DLD1 (cell line): Measurements from ENCODE around the gene SELENBP1.

Source experiments
- in situ Hi-C: cut with HindIII; loops from 2 replicates; pipeline ENCODE4 v1.10.0; 2017; ENCODE audit warnings: low sequenced_read_pairs

The SELENBP1 gene

GRCh38 chr1:151346082-151346768 lies 26.3 kb downstream of the SELENBP1 start:
- in situ Hi-C loops: no loop called here

DNA sequence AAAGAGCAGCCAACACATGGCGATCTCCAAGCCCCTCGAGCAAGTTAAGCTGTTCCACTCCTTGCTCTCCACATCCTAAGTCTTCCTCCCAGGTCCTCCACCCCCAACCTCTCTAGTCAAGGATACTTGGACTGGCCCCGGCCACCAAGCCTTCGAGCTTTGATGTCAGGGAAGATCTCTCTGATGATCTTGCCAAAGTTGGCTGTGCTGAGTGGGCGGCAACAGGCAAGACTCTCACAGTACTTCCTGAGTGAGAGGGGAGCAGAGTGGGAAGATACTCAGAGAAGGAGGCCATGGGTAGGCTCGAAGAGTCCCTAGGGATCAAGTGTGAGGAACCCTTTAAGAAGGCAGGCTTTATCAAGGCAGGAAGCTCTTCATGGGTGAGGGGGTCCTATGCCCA lies 28.2 kb downstream of the SELENBP1 start:
- in situ Hi-C loops: no loop called here

- in situ Hi-C loops: no loop called here
Measured at GRCh38 chr1:151343587-151343986, 28.9 kb downstream of the SELENBP1 start.

- in situ Hi-C loops: no loop called here
Measured at GRCh38 chr1:151342569-151342968, 29.9 kb downstream of the SELENBP1 start.

DNA sequence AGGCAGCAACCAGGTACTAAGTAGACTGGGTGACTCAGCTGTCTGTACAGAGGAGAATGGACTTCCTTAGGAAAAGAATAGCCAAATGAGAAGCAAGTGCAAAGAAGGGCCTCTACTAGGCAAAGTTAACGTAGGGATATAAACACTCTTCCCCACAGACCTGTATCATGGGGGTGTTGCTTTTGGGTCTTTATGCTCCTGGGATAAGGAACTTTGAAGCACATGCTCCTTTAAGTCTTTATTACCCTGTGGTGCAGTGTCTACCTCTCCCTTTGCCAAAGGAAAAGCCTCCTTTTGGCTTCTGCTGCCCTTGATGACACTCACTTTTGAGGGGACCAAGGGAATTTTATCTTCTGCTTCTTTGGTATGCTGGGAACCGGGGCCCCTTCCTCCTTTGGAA lies 30.5 kb downstream of the SELENBP1 start:
- in situ Hi-C loops: no loop called here

- in situ Hi-C loops: no loop called here
Measured at GRCh38 chr1:151340870-151341754, 31.4 kb downstream of the SELENBP1 start.

DNA sequence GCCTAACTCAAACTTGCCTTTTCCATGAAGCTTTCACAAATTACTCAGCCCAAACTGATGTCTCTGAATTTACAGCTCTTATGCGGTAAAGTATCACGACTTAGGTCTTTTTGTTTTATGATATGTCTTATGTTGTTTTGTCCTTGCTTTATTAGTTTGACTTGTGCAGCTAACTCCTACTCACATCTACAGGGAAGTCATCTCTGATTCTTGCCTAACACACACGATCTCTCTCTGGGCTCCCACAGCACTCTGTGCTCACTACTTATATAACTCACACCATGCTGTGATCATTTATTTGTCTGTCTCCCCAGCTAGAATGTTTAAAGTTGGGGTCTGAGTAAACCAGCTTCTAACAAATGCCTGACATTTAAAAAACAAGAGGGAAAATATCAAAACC lies 35.9 kb downstream of the SELENBP1 start:
- in situ Hi-C loops: no loop called here

- in situ Hi-C loops: no loop called here
Measured at GRCh38 chr1:151334822-151335221, 37.7 kb downstream of the SELENBP1 start.

- in situ Hi-C loops: no loop called here
Measured at GRCh38 chr1:151327903-151328674, 44.4 kb downstream of the SELENBP1 start.

- in situ Hi-C loops: no loop called here
Measured at GRCh38 chr1:151327223-151327902, 45.1 kb downstream of the SELENBP1 start, which contains the start of gene PI4KB. TSS of gene PI4KB (minus strand) at chr1:151327416. CDS start at chr1:151316481, 10,935 bp downstream.

GRCh38 chr1:151326619-151327222 lies 45.8 kb downstream of the SELENBP1 start:
- in situ Hi-C loops: no loop called here

DNA sequence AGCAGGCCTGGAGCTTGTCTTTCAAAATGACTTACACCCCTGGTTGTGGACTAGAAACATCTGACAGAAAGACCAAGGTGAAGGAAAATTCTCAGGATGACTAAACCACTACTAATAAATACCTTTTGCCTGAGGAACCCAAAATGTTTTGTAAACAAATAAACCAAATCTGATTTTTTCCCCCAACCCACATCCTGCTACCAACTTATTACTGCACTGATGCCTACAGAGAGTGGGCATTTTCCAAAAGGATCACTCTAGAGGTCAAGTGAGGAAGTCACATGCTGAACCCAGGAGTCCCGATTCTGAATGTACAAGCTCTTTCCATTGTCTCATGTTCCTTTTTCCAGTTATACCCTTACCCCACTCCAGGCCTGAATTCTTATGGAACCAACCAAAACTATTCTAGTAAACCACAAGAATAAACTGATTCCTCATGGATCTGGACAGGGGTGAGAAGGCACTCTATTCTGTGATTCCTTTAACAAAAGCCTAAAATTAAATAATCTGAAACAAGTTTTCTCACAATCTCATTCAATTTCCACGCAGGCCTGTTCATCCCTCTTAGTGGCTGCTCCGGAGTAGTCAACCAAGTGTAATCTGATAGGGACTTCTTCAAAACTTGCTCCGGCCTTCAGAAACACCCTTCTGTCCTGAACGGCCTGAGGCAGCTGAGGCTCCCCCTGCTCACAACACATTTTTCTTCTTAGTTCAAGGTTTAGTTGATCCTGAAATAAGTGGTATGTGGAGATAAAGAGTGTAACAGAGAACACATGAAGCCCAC lies 46.7 kb downstream of the SELENBP1 start:
- in situ Hi-C loops: no loop called here

- in situ Hi-C loops: no loop called here
Measured at GRCh38 chr1:151325231-151325630, 47.3 kb downstream of the SELENBP1 start.

DNA sequence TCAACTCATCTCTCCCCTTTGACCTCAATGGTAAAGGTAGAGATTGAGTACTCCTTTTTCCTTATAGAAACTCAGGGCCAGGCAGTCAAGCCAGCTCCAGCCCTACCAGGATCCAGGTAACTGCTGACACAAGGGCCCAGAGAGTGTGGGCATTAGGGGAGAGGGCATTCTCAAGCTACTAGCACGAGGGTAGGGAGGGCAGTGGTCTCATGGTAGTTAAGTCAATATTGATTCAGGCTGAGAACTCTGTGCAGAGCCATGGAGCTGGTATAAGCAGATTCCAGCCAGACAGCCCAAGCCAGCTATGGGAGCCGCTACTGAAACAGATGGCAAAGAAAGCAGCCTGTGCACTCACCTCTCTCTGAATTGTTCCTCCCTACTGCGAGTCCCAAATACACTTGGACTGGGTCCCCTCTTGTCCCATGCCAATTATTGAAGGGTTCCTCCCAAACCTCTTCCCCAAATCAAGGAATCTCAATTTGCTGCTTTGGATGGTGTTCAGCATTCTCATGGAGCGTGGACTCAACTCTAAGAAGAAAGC lies 48.0 kb downstream of the SELENBP1 start:
- in situ Hi-C loops: no loop called here

GRCh38 chr1:151318975-151319374 lies 53.5 kb downstream of the SELENBP1 start:
- in situ Hi-C loops: no loop called here

DNA sequence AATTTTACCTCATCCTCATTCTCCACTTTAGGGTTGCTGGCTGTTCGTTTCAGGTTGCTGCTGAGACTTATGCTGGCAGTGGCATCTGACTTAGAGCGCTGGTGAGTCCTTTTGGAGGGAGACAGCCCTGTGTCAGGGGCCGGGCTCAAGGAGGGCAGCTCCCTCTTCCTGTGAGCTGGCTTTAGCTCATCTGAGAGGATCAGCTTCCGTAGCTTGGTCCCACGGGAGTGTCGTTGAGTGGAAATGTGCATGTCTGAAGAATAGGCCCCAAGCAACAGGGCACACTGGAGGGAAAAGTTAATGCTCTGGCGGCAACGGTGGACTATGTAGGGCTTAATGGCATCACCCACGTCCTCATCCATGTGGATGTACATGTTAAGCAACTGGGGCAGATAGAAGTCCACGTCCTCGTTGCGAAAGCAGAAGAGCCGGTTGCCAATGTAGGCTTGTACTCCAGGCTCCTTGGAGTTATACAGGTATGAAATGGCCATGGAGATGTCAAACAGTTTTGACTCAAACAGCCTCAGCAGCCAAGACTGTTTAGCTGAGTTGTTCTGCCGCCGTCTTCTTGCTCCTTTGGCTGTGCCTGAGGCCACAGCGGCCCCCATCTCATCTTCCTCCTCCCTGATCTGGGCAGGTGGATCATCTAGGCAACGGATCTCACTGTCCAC lies 56.8 kb downstream of the SELENBP1 start:
- in situ Hi-C loops: no loop called here
